T-cell (primary cell): ENCODE data around the gene FGF19. TPM values are rescaled to one million over a fixed set of nuclear protein-coding genes. Genes with fewer than 3 reads are reported as not detected.
A peak's percentile ranks its signal among the peaks of the same experiment; 100 is the strongest.

ENCODE experiments used
- ATAC-seq, 4 experiments: fragments of 200-7000 bp in 3 of 4; fragments of 150-1000 bp in 1 of 4; cut with Tn5 transposase; replicated peaks in 1 of 4; 1 replicate in 3 of 4; 2 replicates in 1 of 4; pipeline ENCODE4 v1.10.0; 2021; ENCODE audit warnings: moderate library complexity in 3 of 4, mild to moderate bottlenecking in 2 of 4, moderate number of reproducible peaks in 1 of 4
- CTCF ChIA-PET, 2 donors: fragments of 300-600 bp; sonication (Branson Sonifier 250); formaldehyde crosslinking; loops; one replicate each; lab custom pipeline; 2022; ENCODE audit warnings: antibody characterized with exemption in 2 of 2; lab: Charles Lee
- POLR2A ChIA-PET, 2 donors: fragments of 300-600 bp; sonication (Branson Sonifier 250); formaldehyde crosslinking; loops; one replicate each; lab custom pipeline; 2022; ENCODE audit warnings: antibody characterized with exemption in 2 of 2; lab: Charles Lee
- DNase-seq, 35 experiments: peaks; one replicate each; pipeline versions ENCODE4 v3.0.0 to v3.0.0-alpha.2; 2013 to 2023
- H3K27ac ChIP-seq: one replicate; pipeline ENCODE4 v1.5.1; 2013; ENCODE audit warnings: low read length
- H3K27me3 ChIP-seq, 2 experiments: replicated peaks in 1 of 2; 1 replicate in 1 of 2; 2 replicates in 1 of 2; pipeline versions ENCODE4 v1.6.1 to v1.7.0; 2013; ENCODE audit warnings: low read length in 1 of 2, mixed read lengths in 1 of 2; ENCODE audit not compliant: control insufficient read depth in 2 of 2, insufficient read depth in 2 of 2; ENCODE audit errors: extremely low read depth in 1 of 2
- H3K36me3 ChIP-seq, 2 donors: 1 replicate in 1 of 2; 2 replicates in 1 of 2; pipeline versions ENCODE4 v1.6.1 to v1.7.0; 2013; ENCODE audit warnings: low read length in 1 of 2; ENCODE audit not compliant: control insufficient read depth in 2 of 2, insufficient read depth in 1 of 2; ENCODE audit errors: extremely low read depth in 1 of 2
- H3K4me1 ChIP-seq, 2 experiments: 1 replicate in 1 of 2; 2 replicates in 1 of 2; pipeline versions ENCODE4 v1.6.1 to v1.7.0; 2013; ENCODE audit warnings: low read length in 2 of 2, mixed read lengths in 1 of 2; ENCODE audit not compliant: insufficient read depth in 2 of 2, control insufficient read depth in 1 of 2; ENCODE audit errors: extremely low read depth in 1 of 2
- H3K4me3 ChIP-seq, 2 donors: 1 replicate in 1 of 2; 2 replicates in 1 of 2; pipeline versions ENCODE4 v1.5.1 to v1.7.0; 2013; ENCODE audit warnings: mild to moderate bottlenecking in 2 of 2, low read length in 1 of 2, moderate library complexity in 1 of 2; ENCODE audit not compliant: control insufficient read depth in 1 of 2; ENCODE audit errors: extremely low read depth in 1 of 2
- H3K9me3 ChIP-seq: 2 replicates; pipeline ENCODE4 v1.7.0; 2013
- H3K27ac Mint-ChIP-seq, 2 donors: one replicate each; pipeline ENCODE4 v1.8.0; 2020 to 2021; ENCODE audit warnings: mild to moderate bottlenecking in 2 of 2, mixed read lengths in 2 of 2
- H3K27me3 Mint-ChIP-seq, 2 donors: one replicate each; pipeline ENCODE4 v1.8.0; 2021 to 2022; ENCODE audit warnings: mixed read lengths in 2 of 2
- H3K36me3 Mint-ChIP-seq: one replicate; pipeline ENCODE4 v1.8.0; 2021; ENCODE audit warnings: mixed read lengths
- H3K4me1 Mint-ChIP-seq, 3 donors: one replicate each; pipeline ENCODE4 v1.8.0; 2020 to 2022; ENCODE audit warnings: mixed read lengths in 3 of 3, mild to moderate bottlenecking in 1 of 3
- H3K4me3 Mint-ChIP-seq, 3 donors: one replicate each; pipeline ENCODE4 v1.8.0; 2020 to 2022; ENCODE audit warnings: mild to moderate bottlenecking in 3 of 3, mixed read lengths in 3 of 3, moderate library complexity in 3 of 3
- H3K9me3 Mint-ChIP-seq, 3 donors: one replicate each; pipeline ENCODE4 v1.8.0; 2020 to 2022; ENCODE audit warnings: mixed read lengths in 3 of 3
- WGBS: methylation state at CpG from one replicate; pipeline ENCODE4 v1.1.5; 2013; ENCODE audit warnings: missing lambda C conversion rate; ENCODE audit not compliant: insufficient coverage; 5-methylcytosine and 5-hydroxymethylcytosine counted together
- total RNA-seq, 35 experiments: library from RNA in 6 of 35; stranded (reverse) in 6 of 35; fragments of 120-200 nt in 1 of 35; gene quantifications; one replicate each; pipeline versions ENCODE4 v1.2.1 to v1.2.4 and lab custom pipeline; 2013 to 2026

Gene FGF19
- total RNA-seq, 5 donors from 2014 or later (not counting 1 experiment from before 2014, with no cell fraction given): 0.09 TPM; not detected in 4

DNA sequence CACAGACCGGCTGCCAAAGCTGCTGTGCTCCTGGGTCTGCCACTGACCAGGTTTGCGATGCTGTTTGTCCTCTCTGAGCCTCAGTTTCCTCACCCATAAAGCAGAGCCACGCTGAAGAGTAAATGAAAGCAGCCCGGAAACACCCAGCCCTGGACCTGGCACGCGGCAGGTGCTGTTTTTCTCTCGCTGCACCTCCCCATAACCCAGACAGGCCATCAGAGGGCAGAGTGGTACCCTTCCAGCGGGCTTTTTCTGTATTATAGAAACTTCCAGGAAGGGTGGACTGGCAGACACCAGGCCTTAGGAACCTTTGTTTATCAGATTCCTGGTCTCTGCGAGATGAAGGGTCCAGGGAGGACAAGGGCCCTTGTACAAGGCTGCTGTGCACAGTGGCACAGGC is 17.9 kb upstream of the FGF19 start:
- ATAC-seq (no peak), DNase-seq (no peak)
- H3K36me3 Mint-ChIP-seq: no peaks in the 10 kb centered on the region
- Histone ChIP-seq H3K27ac (no peak overlapping the region), H3K27me3 (peaks cover 4 to 76% of the 10 kb centered on the region in 2 experiments), H3K4me1 (peaks cover 0 to 5% of the 10 kb centered on the region in 2 experiments), H3K36me3 (no peaks in the 10 kb centered on the region), H3K9me3 (no peaks in the 10 kb centered on the region), H3K4me3 (no peak overlapping the region)
- ChIA-PET CTCF (no interaction called here), POLR2A (no interaction called here)
- H3K4me3 Mint-ChIP-seq: no peak overlapping the region
- H3K4me1 Mint-ChIP-seq: no peaks in the 10 kb centered on the region
- no peak overlapping the region for H3K27ac Mint-ChIP-seq
- WGBS: 22% methylated on average over 4 of the region's 9 CpGs
- H3K27me3 Mint-ChIP-seq: peaks cover 50 to 70% of the 10 kb centered on the region in 2 donors
- H3K9me3 Mint-ChIP-seq: no peaks in the 10 kb centered on the region

DNA sequence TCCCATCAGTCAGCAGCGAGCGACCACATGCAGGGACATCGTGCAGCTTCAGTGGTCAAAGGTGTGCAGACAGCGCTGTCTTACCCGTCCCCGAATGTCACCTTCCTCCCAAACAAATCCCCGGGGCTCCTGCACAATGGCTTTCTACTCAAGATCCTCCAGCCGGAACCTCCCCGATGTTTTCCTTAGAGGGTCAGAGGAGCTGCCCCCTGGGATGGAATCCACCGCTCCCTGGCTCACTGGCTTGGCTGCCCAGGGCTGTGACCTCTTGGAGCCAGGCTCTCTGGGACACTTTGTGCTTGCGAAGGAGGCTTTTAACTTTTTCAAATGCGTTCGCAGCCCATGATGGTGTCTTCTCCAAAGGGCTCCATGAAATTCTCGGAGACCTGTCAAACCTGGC is 17.3 kb upstream of the FGF19 start:
- Histone ChIP-seq H3K4me3 (no peak overlapping the region), H3K9me3 (no peaks in the 10 kb centered on the region), H3K36me3 (no peaks in the 10 kb centered on the region), H3K27ac (no peak overlapping the region), H3K4me1 (peaks cover 0 to 5% of the 10 kb centered on the region in 2 experiments), H3K27me3 (peaks cover 3 to 71% of the 10 kb centered on the region in 2 experiments)
- ATAC-seq (no peak), DNase-seq (no peak)
- H3K27me3 Mint-ChIP-seq: peaks cover 45 to 64% of the 10 kb centered on the region in 2 donors
- 33% methylated on average over 10 of the region's 14 CpGs for WGBS
- no peaks in the 10 kb centered on the region for H3K4me1 Mint-ChIP-seq
- ChIA-PET CTCF (no interaction called here), POLR2A (no interaction called here)
- no peaks in the 10 kb centered on the region for H3K36me3 Mint-ChIP-seq
- no peaks in the 10 kb centered on the region for H3K9me3 Mint-ChIP-seq
- H3K27ac Mint-ChIP-seq: no peak overlapping the region
- H3K4me3 Mint-ChIP-seq: no peak overlapping the region

DNA sequence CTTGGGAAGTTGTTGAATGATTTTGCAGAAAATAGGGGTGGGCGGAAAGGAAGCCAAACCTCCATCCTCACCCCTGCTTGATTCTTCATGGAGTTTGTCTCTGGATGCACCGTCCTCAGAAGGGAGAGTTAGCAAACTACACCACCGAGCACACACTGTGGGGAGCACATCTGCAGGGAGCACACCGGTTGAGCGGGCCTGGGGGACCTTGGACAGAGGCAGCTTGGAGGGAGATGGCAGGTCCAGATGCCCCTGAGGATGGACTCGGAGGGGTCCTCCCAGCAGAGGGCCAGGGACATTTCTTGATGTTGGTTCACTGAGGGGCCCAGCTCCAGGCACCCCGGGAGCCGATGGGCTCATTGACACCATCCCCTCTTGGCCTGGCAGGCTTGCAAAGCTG is 15.1 kb upstream of the FGF19 start:
- Mint-ChIP-seq H3K27ac (no peak overlapping the region), H3K4me3 (no peak overlapping the region), H3K9me3 (no peaks in the 10 kb centered on the region), H3K36me3 (no peaks in the 10 kb centered on the region), H3K27me3 (peaks cover 35 to 53% of the 10 kb centered on the region in 2 donors), H3K4me1 (no peaks in the 10 kb centered on the region)
- DNase-seq (no peak), ATAC-seq (no peak)
- no peaks in the 10 kb centered on the region for H3K36me3 ChIP-seq
- WGBS: 84% methylated on average over 6 of the region's 8 CpGs
- CTCF ChIA-PET: no interaction called here
- POLR2A ChIA-PET: no interaction called here
- no peak overlapping the region for H3K4me3 ChIP-seq
- peaks cover 0 to 67% of the 10 kb centered on the region in 2 experiments for H3K27me3 ChIP-seq
- no peak overlapping the region for H3K27ac ChIP-seq
- no peaks in the 10 kb centered on the region for H3K9me3 ChIP-seq
- H3K4me1 ChIP-seq: peaks cover 0 to 5% of the 10 kb centered on the region in 2 experiments

DNA sequence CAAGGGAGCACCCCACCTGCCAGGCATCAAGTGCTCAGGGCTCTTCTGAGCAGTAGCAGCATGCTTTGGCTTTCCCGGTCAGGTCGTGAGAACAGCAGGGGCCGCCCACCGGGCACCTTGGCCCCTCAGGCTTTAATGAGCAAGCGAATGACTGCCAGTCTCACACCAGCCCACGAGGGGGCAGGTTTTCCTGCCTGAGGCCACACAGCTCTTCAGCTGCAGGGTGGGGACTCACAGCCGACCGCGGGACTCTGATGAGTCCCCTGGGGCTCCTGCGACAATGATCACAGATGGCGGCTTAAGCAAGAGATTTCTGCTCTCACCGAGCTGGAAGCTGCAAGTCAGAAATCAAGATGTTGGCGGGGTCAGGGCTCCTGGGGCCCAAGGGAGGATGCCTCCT is 14.3 kb upstream of the FGF19 start:
- peaks cover 31 to 48% of the 10 kb centered on the region in 2 donors for H3K27me3 Mint-ChIP-seq
- DNase-seq (peak in 2 of 35 experiments; percentile 6 to 11), ATAC-seq (no peak)
- Histone ChIP-seq H3K4me3 (no peak overlapping the region), H3K36me3 (no peaks in the 10 kb centered on the region), H3K9me3 (no peaks in the 10 kb centered on the region), H3K4me1 (peaks cover 0 to 5% of the 10 kb centered on the region in 2 experiments), H3K27me3 (peaks cover 0 to 68% of the 10 kb centered on the region in 2 experiments), H3K27ac (no peak overlapping the region)
- ChIA-PET CTCF (no interaction called here), POLR2A (no interaction called here)
- no peaks in the 10 kb centered on the region for H3K36me3 Mint-ChIP-seq
- whole genome bisulfite sequencing: 5% methylated on average over 13 of the region's 13 CpGs
- H3K4me1 Mint-ChIP-seq: no peaks in the 10 kb centered on the region
- H3K4me3 Mint-ChIP-seq: no peak overlapping the region
- no peaks in the 10 kb centered on the region for H3K9me3 Mint-ChIP-seq
- H3K27ac Mint-ChIP-seq: no peak overlapping the region

DNA sequence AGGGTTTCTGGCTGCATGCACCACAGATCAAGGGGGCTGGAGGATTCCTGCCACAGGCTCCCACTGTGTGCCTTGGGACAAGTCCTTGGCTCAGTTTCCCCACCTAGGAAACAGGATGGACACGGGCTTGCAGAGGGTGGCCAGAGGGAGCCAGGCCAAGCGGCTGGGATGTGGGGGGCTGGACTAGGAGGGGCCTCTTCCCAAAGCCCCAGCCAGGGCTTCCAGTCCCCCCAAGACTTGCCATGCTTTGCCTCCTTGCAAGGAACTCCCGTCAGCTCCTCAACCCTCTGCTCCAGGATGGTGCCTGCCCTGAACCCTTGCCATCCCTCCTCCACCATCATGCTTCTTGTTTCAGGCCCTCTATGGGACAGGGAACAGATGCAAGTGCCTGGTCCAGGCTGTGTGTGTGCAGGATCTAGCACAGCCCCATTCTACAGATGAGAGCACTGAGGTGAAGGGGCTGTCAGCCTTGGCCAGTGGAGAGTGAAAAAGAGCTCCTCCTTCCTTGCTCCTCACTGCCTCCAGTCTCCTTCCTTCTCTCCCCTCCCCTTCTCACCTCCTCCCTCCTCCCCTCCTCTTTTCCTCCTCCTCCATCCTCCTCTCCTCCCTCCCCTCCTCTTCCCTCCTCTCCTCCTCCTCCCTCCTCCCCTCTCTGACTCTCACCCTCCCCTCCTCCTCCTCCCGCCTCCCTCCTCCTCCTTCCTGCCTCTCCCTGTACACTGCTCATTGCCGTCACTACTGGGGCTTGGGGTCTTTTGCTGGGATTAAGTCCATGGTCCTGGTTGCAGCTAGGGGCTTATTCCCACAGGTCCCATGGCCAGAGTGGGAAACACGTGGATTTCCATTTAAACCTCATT is 13.3 kb upstream of the FGF19 start:
- no peak for DNase-seq
- no peaks in the 10 kb centered on the region for H3K9me3 Mint-ChIP-seq
- no peaks in the 10 kb centered on the region for H3K36me3 ChIP-seq
- no peaks in the 10 kb centered on the region for H3K36me3 Mint-ChIP-seq
- H3K27me3 Mint-ChIP-seq: peaks cover 24 to 41% of the 10 kb centered on the region in 2 donors
- H3K27ac ChIP-seq: no peak overlapping the region
- H3K4me3 ChIP-seq: no peak overlapping the region
- ChIA-PET CTCF (interaction anchor here in 1 of 2 donors (0.7 kb wide), 1 partner anchor 81 kb away, joined by 5 read pairs; no protein-coding TSS in a partner anchor), POLR2A (no interaction called here)
- H3K4me3 Mint-ChIP-seq: no peak overlapping the region
- no peak overlapping the region for H3K27ac Mint-ChIP-seq
- WGBS: 40% methylated on average over 3 of the region's 6 CpGs
- H3K4me1 Mint-ChIP-seq: peaks cover 3 to 4% (median 3%) of the 10 kb centered on the region in 3 donors
- ATAC-seq: no peak
- H3K4me1 ChIP-seq: peaks cover 0 to 11% of the 10 kb centered on the region in 2 experiments
- H3K9me3 ChIP-seq: no peaks in the 10 kb centered on the region
- H3K27me3 ChIP-seq: peaks cover 0 to 66% of the 10 kb centered on the region in 2 experiments

DNA sequence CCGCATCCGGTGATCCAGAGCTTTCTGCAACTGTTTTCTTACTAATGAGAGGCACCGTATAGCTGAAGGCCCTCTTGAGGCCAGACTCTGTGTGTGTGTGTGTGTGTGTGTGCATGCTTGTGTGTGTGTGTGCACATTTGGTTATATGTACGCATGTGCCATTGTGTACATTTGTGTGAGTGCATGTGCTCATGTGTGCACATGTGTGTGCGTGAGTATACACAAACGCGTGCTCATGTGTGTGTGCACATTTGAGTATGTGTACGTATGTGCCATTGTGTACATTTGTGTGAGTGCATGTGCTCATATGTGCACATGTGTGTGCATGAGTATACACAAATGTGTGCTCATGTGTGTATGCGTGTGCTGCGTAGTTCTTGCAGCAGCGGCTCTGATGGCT is 12.3 kb upstream of the FGF19 start:
- ATAC-seq: no peak
- CTCF ChIA-PET: no interaction called here

More for the DNA sequence above, 12.3 kb upstream of the FGF19 start:
- no peak overlapping the region for H3K4me3 Mint-ChIP-seq
- no peak for DNase-seq
- no peaks in the 10 kb centered on the region for H3K36me3 Mint-ChIP-seq
- H3K27me3 Mint-ChIP-seq: peaks cover 20 to 33% of the 10 kb centered on the region in 2 donors
- no peaks in the 10 kb centered on the region for H3K36me3 ChIP-seq
- H3K9me3 ChIP-seq: no peaks in the 10 kb centered on the region
- WGBS: 90% methylated on average over 11 of the region's 11 CpGs
- POLR2A ChIA-PET: no interaction called here
- no peak overlapping the region for H3K4me3 ChIP-seq
- no peaks in the 10 kb centered on the region for H3K9me3 Mint-ChIP-seq
- H3K4me1 ChIP-seq: peaks cover 0 to 13% of the 10 kb centered on the region in 2 experiments
- peaks cover 11 to 13% (median 11%) of the 10 kb centered on the region in 3 donors for H3K4me1 Mint-ChIP-seq
- H3K27me3 ChIP-seq: peaks cover 0 to 56% of the 10 kb centered on the region in 2 experiments
- H3K27ac Mint-ChIP-seq: no peak overlapping the region
- H3K27ac ChIP-seq: no peak overlapping the region
